Transverse colon (tissue), 4 donors: ENCODE results near the gene SDK2.

Experiments used
- CTCF ChIP-seq, 5 experiments: fragments of 200-600 bp in 3 of 5; fragments of 450-650 bp in 2 of 5; sonication (generic) in 3 of 5; IDR thresholded peaks; 1 replicate in 2 of 5; 2 replicates in 3 of 5; pipeline ENCODE4 v1.5.1; 2016 to 2017; ENCODE audit warnings: antibody characterized with exemption in 5 of 5, inconsistent platforms in 3 of 5, mild to moderate bottlenecking in 2 of 5, moderate library complexity in 1 of 5
- POLR2AphosphoS5 ChIP-seq, 3 donors: sonication (generic); formaldehyde crosslinking; IDR thresholded peaks; one replicate each; pipeline ENCODE4 v1.6.1; 2016; ENCODE audit warnings: antibody characterized with exemption in 3 of 3

- TF ChIP-seq CTCF (IDR thresholded peaks at IDR 0.05) (no peak), POLR2AphosphoS5 (IDR thresholded peaks at IDR 0.05) (no peak)
Observed at GRCh38 chr17:73513426-73513825, 130.8 kb downstream of the SDK2 start.
